ENCODE results near the gene CERS6. TPM values are rescaled to one million over a fixed set of nuclear protein-coding genes. Genes with fewer than 3 reads are reported as not detected.

The CERS6 gene
- total and polyA plus RNA-seq, 10 donors, result 2.5 to 22.3 (median 12.8) TPM

- Histone ChIP-seq H3K4me1 (peaks cover 0 to 10% (median 0%) of the 10 kb centered on the region in 6 donors), H3K27ac (no peak overlapping the region), H3K4me3 (no peak overlapping the region), H3K9me3 (no peaks in the 10 kb centered on the region), H3K36me3 (no peaks in the 10 kb centered on the region), H3K27me3 (replicated peaks in 1 of 7) (no peaks in the 10 kb centered on the region)
- DNase-seq, result no peak
- intact Hi-C loops (cut with DNase I; ENCODE audit: low total_unique reads), result no loop called here
- TF ChIP-seq CTCF (IDR thresholded peaks at IDR 0.05 in 8 of 11, conservative IDR thresholded peaks at IDR 0.05 in 3 of 11), result no peak
- TF ChIP-seq POLR2A (IDR thresholded peaks at IDR 0.05), result no peak
- TF ChIP-seq POLR2AphosphoS5 (IDR thresholded peaks at IDR 0.05), result no peak
- WGBS, 5 donors, result 89 to 97% (median 94%) methylated on average over 1 of the region's 1 CpG
Observed at GRCh38 chr2:168708080-168708479, 252.0 kb downstream of the CERS6 start.

GRCh38 chr2:168710754-168711467, 254.8 kb downstream of the CERS6 start:
- Histone ChIP-seq H3K9me3 (no peaks in the 10 kb centered on the region), H3K36me3 (no peaks in the 10 kb centered on the region), H3K27ac (no peak overlapping the region), H3K27me3 (replicated peaks in 1 of 7) (no peaks in the 10 kb centered on the region), H3K4me1 (peaks cover 0 to 10% (median 0%) of the 10 kb centered on the region in 6 donors), H3K4me3 (no peak overlapping the region)
- no peak for DNase-seq
- intact Hi-C loops (cut with DNase I; ENCODE audit: low total_unique reads), result no loop called here
- TF ChIP-seq CTCF (IDR thresholded peaks at IDR 0.05 in 8 of 11, conservative IDR thresholded peaks at IDR 0.05 in 3 of 11) (no peak), POLR2AphosphoS5 (IDR thresholded peaks at IDR 0.05) (no peak), POLR2A (IDR thresholded peaks at IDR 0.05) (no peak)
- 83 to 94% (median 90%) methylated on average over 4 of the region's 4 CpGs for WGBS, 5 donors

- intact Hi-C loops (cut with DNase I; ENCODE audit: low total_unique reads), result no loop called here
Observed at GRCh38 chr2:168712053-168712452, 256.0 kb downstream of the CERS6 start.

More at GRCh38 chr2:168712053-168712452, 256.0 kb downstream of the CERS6 start:
- no peak for DNase-seq
- no peak for TF ChIP-seq POLR2A (IDR thresholded peaks at IDR 0.05)
- TF ChIP-seq CTCF (IDR thresholded peaks at IDR 0.05 in 8 of 11, conservative IDR thresholded peaks at IDR 0.05 in 3 of 11), result peak in 1 of 11 experiments; percentile 21
- Histone ChIP-seq H3K27me3 (replicated peaks in 1 of 7) (no peaks in the 10 kb centered on the region), H3K4me1 (peaks cover 0 to 10% (median 0%) of the 10 kb centered on the region in 6 donors), H3K9me3 (no peaks in the 10 kb centered on the region), H3K4me3 (no peak overlapping the region), H3K36me3 (no peaks in the 10 kb centered on the region), H3K27ac (no peak overlapping the region)
- 14 to 48% (median 26%) methylated on average over 1 of the region's 1 CpG for WGBS, 5 donors

Data from spleen (tissue), 11 donors.